ENCODE measurements around the gene DNM3.

DNA sequence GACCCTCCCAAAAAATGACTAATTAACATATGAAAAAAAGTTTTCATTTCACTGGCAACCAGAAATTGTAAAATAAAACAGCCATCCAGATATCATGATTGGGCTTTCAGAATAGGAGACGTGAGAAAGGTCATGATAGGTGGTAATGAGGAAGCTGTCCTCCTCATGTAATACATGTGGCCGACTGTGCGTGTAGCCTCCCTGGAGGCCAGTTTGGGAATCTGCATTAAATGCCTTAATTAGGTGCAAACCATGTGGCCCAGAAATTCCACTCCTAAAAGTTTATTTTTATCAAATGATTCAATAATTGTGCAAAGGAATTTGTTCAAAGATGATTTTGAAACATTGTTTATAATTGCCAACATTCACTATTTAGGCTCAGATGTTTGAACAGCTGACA lies 451.5 kb downstream of the DNM3 start:
- TF ChIP-seq POLR2AphosphoS5 (IDR thresholded peaks at IDR 0.05; ENCODE audit: borderline replicate concordance, low read depth, low read length), result no peak
- no peak for TF ChIP-seq EZH2 (IDR thresholded peaks at IDR 0.05)
- no peak for TF ChIP-seq FOXP2 (optimal IDR thresholded peaks at IDR 0.05; ENCODE audit: control extremely low read depth, extremely low read length, insufficient read depth)

Data from SK-N-MC (cell line).